NCI-H524 (cell line): ENCODE results near the gene TP53INP2.
A peak's percentile ranks its signal among the peaks of the same experiment; 100 is the strongest.
"Not testable (repeated sequence)": the region's sequence is repeated elsewhere in the genome, so short reads cannot be mapped to it uniquely, and the experiment has no call there.

ENCODE experiments used
- DNase-seq, 2 experiments: peaks; one replicate each; lab custom pipeline; 2025; lab: John Stamatoyannopoulos, UW

TP53INP2 gene

DNA sequence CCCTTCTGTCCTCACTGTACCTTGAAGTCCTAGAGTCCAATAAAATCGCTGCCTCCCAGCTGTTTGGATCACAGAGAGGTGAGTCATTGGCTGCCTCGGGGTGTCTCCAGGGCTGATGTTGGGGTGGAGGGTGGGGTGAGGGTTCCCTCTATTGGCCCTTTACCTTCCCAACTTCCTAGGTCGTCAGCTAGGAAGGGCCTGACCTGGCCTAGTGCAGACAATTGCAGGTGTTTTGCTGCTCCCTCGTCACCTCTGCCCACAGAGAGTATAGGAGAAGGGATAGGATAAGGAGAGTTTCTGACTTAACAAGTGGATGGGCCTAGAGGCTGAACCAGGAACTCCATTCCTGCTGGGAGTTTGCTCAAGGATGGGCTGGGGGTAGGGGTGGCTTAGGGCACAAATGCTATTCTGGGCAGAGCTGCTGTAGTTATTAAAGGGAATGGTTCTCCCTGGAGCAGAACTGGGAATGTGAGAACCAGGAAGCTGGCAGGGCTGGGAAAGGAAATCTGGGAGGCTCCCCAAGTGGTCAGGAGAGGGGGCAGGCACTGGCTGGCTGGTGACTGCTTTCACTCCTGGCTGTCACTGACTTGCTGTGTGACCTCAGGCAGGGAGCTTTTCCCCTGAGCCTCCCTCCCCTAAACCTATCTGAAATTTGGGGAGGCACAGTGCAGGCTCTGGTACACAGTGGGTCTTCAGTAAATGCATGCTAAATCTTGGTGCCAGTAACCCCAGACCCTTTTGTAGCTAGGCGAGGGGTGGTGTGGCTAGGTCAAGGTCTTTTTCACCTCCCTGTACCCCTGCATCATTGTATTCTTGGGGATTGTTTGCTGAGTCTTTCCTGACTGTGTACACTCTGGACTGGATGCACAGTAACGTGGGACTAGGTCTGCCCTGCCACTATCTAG lies 1.5 kb downstream of the TP53INP2 start:
- peak; percentile 55 to 63 for DNase-seq

- no peak for DNase-seq
These were observed 2.2 kb downstream of the TP53INP2 start for GRCh38 chr20:34706302-34706875.

- no peak for DNase-seq
These were observed 3.0 kb downstream of the TP53INP2 start for GRCh38 chr20:34706912-34707784.

- DNase-seq, result peak; percentile 37 to 55
These were observed 4.5 kb downstream of the TP53INP2 start for GRCh38 chr20:34708621-34709043.

DNA sequence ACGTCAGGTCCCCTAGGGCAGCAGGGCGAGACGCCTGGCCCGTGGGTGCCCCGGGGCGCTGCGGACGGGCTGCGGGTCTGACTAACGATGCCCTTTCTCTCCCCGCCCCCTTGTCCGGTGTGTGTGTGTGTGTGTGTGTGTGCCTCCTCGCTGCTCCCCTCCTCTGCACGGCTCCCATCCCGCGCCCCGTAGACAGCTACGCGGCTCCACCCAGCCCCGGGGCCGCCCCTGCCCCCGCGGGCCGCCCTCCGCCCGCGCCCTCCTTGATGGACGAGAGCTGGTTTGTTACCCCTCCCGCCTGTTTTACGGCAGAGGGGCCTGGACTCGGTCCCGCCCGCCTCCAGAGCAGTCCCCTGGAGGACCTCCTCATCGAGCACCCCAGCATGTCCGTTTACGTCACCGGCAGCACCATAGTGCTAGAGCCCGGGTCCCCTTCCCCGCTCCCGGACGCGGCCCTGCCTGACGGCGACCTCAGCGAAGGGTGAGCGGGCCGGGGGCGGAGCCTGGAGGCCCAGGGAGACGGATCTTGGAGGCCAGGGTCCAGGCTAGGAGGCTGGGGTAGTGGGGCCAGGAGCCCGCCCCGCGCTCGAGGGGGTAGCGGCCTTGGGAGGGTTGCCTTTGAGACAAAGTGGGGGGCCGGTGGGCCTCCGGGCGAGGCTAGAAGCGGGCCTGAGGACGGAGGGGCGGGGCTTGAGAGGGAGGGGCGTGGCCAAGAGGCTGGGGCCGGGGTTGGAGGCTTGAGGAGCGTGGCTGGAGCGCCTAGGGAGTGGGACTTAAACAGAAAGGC lies 5.1 kb downstream of the TP53INP2 start:
- DNase-seq, result peak in 1 of 2 experiments; percentile 28

DNA sequence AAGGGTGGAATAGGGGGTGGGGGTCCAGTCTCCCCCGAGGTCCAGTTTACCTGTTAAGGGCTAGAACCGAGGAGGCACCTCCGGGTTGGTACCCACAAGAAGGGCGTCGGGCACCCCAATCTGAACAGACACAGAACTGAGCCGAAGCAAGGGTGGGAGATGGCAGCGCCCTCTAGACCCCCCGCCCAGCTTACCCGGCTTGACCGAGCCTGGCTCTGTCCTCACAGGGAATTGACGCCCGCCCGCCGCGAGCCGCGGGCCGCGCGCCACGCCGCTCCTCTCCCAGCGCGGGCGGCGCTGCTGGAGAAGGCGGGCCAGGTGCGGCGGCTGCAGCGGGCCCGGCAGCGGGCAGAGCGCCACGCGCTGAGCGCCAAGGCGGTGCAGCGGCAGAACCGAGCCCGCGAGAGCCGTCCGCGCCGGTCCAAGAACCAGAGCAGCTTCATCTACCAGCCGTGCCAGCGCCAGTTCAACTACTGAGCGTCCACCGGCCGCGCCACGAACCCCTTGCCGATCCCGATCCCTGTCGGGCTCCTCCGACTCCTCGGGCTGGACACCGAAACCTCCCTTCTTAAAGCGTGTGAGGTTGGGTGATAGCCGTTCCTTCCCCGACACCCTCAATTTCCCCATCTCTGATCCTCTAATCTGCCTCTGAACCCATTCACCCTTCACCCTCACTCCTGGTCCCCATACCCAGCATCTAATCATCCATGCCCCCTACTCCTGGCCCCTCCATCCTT lies 5.9 kb downstream of the TP53INP2 start:
- DNase-seq, result no peak

DNA sequence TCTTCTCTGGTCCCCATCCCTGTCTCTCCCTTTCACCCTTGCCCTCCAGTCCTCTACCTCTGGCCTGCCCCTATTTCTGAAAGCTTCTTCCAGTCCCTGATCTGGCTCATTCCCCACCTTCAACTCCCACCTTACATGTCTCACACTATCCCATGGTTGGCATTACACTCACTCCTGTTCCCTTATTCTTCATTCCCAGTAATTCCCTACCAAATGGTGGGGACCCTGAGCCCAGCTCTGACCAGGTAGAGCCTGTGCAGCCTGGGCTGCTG lies 6.4 kb downstream of the TP53INP2 start:
- DNase-seq, result no peak

DNA sequence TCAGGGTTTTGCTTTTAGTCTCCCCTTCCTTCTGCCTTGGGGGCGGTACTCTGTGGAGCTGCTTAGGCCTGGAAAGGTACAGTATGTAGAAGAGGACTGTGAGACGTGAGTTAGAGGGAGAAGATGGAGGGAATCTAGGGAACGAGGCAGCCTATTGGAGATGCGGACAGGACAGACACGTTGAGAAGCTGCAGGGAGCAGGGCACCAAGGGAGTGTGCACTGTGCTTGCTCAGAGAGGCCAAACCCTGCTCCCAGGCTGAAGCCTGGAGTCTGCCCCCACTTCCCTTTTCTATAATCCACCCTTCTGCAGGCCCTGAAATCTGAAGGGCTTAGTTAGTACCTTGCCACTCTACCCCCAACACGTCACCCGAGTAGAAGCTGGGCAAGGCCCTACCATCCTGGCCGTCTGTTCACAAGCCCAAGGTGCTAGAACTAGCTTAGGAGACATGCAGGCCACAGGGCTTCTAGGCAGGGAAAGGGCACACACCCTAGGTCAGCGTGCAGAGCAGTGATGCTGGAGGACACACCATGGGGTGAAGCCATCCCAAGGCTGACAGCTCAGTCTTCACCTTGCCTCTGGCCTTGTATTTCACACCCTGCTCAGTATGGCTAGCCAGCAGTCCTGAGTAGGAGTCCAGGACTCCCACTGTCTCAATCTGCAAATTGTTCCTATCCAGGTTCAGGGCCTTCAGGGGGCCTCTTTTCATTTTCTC lies 6.9 kb downstream of the TP53INP2 start:
- no peak for DNase-seq

GRCh38 chr20:34711813-34712430 lies 7.8 kb downstream of the TP53INP2 start:
- DNase-seq, result no peak

GRCh38 chr20:34712525-34713192 lies 8.5 kb downstream of the TP53INP2 start:
- no peak for DNase-seq

DNA sequence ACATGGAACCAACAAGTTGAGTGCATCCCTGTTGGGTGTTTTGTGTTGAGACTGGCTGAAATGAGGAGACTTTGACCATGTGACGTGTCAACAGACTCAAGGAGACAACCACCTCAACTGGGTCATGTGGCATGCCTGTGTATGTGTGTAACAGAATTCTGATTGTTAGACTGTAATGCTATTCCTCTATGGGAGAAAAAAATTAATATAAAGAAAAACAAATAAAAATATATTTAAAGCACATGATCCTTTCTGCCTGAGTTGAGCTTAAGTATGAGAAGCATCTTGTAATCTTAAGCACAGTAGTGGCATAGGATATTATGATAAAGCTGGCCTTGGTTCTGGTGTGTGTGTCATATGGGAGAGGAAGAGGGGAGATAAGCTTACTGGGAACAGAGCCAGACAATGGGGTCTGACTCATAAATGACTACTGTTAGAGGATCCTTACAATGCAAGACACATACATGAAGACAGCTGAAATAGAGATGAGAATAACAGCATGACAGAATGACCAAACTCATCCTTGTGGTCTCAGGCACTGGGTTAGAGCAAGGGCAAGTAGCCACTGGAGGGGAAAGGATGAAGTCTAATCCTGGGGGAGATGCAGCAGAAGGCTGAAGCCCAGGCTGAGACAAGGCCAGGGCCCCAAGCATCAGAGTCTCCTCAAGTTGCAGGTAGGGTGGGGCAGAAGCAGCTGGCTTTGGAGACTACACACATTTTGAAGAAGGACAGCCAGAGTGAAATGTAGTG lies 9.2 kb downstream of the TP53INP2 start:
- peak; percentile 67 to 82 for DNase-seq

- DNase-seq, result not testable (repeated sequence)
These were observed 9.9 kb downstream of the TP53INP2 start for GRCh38 chr20:34713944-34714515.

GRCh38 chr20:34715384-34715783 lies 11.2 kb downstream of the TP53INP2 start:
- DNase-seq, result no peak

- DNase-seq, result no peak
These were observed 12.7 kb downstream of the TP53INP2 start for GRCh38 chr20:34716921-34717229.

DNA sequence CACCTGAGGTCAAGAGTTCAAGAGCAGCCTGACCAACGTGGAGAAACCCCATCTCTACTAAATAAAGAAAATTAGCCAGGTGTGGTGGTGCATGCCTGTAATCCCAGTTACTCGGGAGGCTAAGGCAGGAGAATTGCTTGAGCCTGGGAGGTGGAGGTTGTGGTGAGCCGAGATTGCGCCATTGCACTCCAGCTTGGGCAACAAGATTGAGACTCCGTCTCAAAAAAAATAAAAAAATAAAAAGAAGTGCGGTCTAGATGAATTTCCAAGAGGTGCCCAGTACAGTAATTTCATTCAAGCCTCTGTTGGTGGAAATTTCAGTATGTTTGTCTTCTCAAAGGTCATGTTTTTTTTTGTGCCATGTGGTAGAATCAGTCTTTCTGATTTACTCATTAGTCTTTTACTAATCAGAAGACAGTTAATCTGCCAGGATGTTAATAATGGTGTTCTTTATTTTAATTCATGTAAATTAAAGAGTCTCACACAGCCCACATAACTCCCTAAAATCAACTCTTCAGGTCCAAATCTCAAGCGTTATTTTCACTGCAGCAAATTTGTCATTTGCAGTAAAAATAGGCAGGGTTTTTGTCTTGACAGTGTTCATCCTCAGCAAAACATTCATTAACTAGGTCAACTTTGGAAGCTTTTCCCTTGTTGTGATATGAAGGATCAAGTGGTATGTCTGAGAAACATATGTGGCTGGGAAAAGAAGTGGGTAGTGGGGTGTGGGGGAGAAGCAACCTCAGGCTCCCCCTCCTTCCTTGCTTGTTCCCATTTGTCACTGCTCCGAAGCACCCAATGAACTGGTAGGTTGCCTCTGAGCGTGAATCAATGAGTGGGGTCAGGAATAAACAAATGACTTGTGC lies 13.3 kb downstream of the TP53INP2 start:
- no peak for DNase-seq

DNA sequence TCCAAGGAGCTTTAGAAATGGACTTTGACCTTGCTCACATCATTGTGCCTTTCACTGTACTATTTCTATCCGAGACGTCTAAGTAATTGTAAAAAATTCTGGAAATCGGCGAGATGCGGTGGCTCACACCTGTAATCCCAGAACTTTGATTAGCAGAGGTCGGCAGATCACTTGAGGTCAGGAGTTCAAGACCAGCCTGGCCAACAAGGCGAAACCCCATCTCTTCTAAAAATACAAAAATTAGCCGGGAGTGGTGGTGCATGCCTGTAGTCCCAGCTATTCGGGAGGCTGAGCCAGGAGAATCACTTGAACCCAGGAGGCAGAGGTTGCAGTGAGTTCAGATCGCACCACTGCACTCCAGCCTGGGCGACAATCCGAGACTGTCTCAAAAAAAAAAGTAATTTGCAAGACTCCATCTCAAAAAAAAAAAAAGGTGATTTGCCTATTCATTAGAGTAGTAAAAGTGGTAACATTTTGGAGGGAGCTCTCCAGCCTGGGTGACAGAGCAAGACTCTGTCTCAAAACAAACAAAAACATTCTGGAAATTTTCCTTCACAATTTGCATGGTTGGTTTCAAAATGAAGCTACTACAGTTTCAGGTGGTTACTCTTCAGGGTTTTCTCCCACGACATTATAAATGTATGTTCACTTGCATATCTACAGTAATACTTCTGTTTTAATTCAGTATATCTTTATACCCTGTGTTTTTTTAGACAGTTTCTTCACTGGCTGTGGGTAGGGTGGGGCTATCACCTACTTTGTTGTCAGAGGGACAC lies 15.3 kb downstream of the TP53INP2 start:
- not testable (repeated sequence) for DNase-seq

- no peak for DNase-seq
These were observed 16.1 kb downstream of the TP53INP2 start for GRCh38 chr20:34720266-34720665.
